GM21786 (cell line): ENCODE results near the gene HEPACAM.

Experiments
- ATAC-seq: cut with Tn5 transposase; IDR thresholded peaks from one replicate; pipeline ENCODE4 v1.9.1; 2021; ENCODE audit not compliant: unreplicated experiment

The HEPACAM gene

GRCh38 chr11:124886978-124887666, 48.7 kb downstream of the HEPACAM start:
- ATAC-seq, result no peak

- no peak for ATAC-seq
Observed at GRCh38 chr11:124886476-124886875, 49.4 kb downstream of the HEPACAM start.

GRCh38 chr11:124884869-124885479, 50.9 kb downstream of the HEPACAM start:
- ATAC-seq, result no peak

GRCh38 chr11:124884340-124884739, 51.5 kb downstream of the HEPACAM start:
- no peak for ATAC-seq

GRCh38 chr11:124882339-124883071, 53.3 kb downstream of the HEPACAM start:
- no peak for ATAC-seq

GRCh38 chr11:124880958-124881357, 54.9 kb downstream of the HEPACAM start:
- ATAC-seq, result no peak

GRCh38 chr11:124880290-124880611, 55.6 kb downstream of the HEPACAM start:
- no peak for ATAC-seq

- ATAC-seq, result no peak
Observed at GRCh38 chr11:124879493-124880289, 56.2 kb downstream of the HEPACAM start.

GRCh38 chr11:124878759-124879492, 56.9 kb downstream of the HEPACAM start:
- no peak for ATAC-seq

GRCh38 chr11:124877910-124878758, 57.7 kb downstream of the HEPACAM start:
- ATAC-seq, result no peak

- ATAC-seq, result no peak
Observed at GRCh38 chr11:124877631-124877909, 58.3 kb downstream of the HEPACAM start.

- no peak for ATAC-seq
Observed at GRCh38 chr11:124876818-124877630, 58.8 kb downstream of the HEPACAM start.

- ATAC-seq, result peak; percentile 90
Observed at GRCh38 chr11:124875943-124876817, 59.7 kb downstream of the HEPACAM start.

GRCh38 chr11:124875401-124875800, 60.4 kb downstream of the HEPACAM start:
- no peak for ATAC-seq

GRCh38 chr11:124874571-124875255, 61.1 kb downstream of the HEPACAM start:
- no peak for ATAC-seq

GRCh38 chr11:124873951-124874350, 61.9 kb downstream of the HEPACAM start:
- ATAC-seq, result no peak

GRCh38 chr11:124872741-124873140, 63.1 kb downstream of the HEPACAM start:
- ATAC-seq, result no peak

GRCh38 chr11:124872280-124872679, 63.6 kb downstream of the HEPACAM start:
- no peak for ATAC-seq
